Measurements from ENCODE around the gene P2RY11.

DNA sequence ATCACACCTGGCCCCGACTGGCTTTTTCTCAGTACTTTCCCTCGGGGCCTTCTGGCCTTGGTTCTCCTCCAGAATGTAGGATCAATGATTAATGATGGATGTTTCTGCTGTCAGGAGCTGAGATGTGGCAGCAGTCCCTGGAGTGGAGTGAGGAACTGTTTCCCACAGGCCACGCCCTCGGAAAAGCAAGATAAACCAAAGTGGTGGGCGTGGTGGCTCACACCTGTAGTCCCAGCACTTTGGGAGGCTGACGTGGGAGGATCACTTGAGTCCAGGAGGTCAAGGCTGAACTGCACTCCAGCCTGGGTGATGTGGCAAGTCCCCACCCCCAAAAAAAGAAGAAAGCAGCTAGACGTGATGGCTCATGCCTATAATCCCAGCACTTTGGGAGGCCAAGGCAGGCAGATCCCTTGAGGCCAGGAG, 32.5 kb upstream of the P2RY11 start:
- TF ChIP-seq FOXK2 (IDR thresholded peaks at IDR 0.05) (no peak), TARDBP (IDR thresholded peaks at IDR 0.05) (no peak), ELF4 (IDR thresholded peaks at IDR 0.05) (no peak), FOXM1 (IDR thresholded peaks at IDR 0.05; ENCODE audit: borderline replicate concordance) (no peak), ZNF384 (IDR thresholded peaks at IDR 0.05) (no peak), SP1 (IDR thresholded peaks at IDR 0.05) (no peak)

Measured in HEK293T (cell line).